ENCODE measurements around the gene TPK1.

The TPK1 gene

GRCh38 chr7:144717720-144718119 is 118.1 kb downstream of the TPK1 start:
- FAIRE-seq: no peak

DNA sequence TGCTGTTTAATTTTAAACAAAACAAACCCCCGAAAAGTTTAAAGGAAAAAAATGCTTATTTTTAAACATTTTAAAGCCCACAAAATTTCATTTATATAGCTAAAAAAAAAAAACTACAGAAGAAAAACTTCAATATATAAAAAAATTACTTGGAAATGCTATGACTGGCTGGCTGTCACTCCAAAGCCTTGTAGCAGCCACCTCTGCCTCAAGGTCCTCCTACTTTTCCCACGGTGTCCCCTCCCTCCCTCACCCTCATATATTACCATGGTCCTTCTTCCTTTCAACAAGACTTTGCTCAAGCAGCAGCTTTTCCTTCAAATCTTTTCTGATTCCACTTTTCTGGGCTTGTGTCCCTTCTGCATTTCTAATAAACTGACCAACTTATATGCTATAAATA is 122.0 kb downstream of the TPK1 start:
- FAIRE-seq: no peak

DNA sequence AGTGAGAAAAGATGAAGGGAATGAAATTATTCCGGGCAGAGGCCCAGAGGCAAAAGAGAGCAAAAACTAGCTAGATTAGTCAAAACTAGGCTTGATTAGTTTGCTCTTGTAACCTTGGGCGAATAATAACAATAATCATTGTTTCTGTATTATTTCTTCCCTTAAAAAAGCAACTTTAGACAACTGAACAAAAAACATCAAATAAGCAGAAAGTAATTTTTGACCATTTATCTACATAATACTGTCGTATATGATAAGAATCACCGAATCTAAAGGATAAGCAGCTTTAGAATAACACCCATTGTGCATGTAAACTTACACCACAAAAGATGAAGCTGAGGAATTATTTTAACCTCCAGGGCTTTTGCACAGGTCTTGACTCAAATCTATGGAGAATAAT is 125.1 kb downstream of the TPK1 start:
- FAIRE-seq: no peak

DNA sequence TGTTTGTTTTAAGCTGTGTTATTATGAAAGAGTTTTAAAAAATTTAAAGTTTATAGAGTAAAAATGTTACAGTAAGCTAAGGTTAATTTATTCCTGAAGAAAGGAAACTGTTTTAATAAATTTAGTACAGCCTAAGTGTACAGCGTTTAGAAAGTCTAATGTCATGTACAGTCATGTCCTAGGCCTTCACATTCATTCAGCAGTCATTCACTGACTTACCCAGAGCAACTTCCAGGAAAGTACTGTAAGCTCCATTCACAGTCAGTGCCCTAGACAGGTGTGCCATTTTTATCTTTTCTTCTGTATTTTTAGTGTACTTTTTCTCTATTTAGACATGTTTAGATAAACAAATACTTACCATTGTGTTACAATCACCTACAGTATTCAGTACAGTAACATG is 126.8 kb downstream of the TPK1 start:
- FAIRE-seq: no peak

GRCh38 chr7:144691240-144691639 is 144.6 kb downstream of the TPK1 start:
- no peak for FAIRE-seq

DNA sequence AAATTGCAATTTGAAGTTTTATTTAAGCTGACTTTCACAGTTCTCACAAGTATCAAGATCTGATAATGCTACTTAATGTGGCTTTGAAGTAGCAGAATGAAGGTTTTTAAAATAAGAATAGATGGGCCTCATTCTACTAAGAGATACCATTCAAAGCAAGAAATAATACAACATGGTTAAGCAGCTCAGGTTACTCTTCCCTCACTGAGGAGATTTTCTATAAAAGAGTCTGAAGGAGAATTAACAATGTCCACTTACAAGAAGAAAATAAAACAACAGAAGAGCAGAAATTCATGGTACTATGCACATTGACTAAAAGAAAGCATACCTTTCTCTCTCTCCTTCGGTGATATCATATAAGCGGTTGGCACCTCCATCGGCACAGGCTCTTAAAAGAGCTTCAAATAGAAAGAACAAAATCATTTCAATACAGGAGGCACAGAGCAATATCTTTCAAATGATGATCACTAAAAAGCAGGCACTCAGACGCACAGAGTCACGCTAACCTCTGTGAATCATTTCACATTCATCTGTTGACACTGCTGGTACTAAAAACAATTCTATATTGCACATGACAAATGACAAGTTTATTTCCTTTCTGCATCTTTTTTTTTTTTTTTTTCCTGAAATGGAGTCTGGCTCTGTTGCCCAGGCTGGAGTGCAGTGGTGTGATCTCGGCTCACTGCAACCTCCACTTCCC is 153.1 kb downstream of the TPK1 start:
- FAIRE-seq: no peak

DNA sequence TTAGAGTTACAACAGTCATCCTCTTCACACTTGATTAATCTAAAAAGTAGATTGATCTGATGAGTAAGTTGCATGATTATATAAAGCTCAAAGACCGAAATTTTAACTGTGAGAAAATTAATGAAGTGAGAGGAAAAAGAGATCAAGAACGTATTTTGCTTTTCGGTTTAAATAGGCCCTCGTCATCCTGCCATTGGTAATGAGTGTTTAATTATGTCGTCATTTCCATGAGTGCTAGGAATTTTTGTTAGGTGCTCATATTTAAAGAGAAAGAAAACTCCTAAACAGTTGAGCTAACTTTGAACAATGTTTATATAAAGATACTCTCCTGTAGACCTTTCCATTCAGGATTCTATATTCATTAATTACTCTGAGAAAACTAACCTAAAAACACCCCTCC is 159.4 kb downstream of the TPK1 start:
- no peak for FAIRE-seq

GRCh38 chr7:144674550-144674949 is 161.3 kb downstream of the TPK1 start:
- no peak for FAIRE-seq

- FAIRE-seq: no peak
Measured at GRCh38 chr7:144672869-144673268, 163.0 kb downstream of the TPK1 start.

DNA sequence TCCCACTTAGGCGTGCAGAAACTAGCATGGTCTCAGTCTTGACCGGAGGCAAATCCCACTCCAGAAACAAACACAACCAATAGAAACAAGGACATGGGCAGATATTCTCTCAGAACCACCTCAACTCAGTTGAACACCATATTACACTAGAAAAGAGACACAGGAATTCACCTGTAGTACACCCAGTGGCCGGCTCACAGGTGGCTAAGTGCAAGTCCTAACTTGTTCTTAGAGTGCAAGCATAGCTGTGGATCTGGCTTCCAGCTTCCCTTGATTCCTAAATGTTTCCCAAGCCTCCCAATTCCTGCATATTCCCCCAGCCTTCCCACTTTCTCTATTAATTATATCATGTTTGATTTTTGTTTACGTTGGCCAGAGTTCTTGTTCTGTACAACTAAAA is 164.4 kb downstream of the TPK1 start:
- no peak for FAIRE-seq

DNA sequence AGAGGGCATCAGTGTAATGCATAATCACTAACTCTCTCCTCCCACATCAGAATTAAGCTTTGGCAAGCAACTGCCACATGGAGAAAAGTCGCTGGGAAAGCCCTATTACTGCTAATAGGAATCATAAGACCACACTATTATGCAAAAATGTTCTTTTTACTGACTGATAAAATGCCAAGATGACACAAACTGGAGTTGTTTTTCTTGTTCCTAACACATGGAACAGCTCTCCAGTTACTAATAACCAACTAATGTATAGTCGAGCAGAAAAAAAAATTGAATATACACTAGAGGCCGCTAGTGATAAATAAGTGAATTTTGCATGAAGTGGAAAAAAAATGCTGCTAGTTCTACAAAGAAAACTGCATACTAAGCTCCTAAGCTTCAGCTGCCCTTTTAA is 165.6 kb downstream of the TPK1 start:
- no peak for FAIRE-seq

- FAIRE-seq: no peak
Measured at GRCh38 chr7:144668503-144668902, 167.3 kb downstream of the TPK1 start.

- FAIRE-seq: peak; percentile 64
Measured at GRCh38 chr7:144665689-144666381, 170.0 kb downstream of the TPK1 start.

- no peak for FAIRE-seq
Measured at GRCh38 chr7:144659211-144659610, 176.6 kb downstream of the TPK1 start.

GRCh38 chr7:144656965-144657517 is 178.8 kb downstream of the TPK1 start:
- peak; percentile 61 for FAIRE-seq

GRCh38 chr7:144653449-144653848 is 182.4 kb downstream of the TPK1 start:
- FAIRE-seq: no peak

GRCh38 chr7:144650439-144650838 is 185.4 kb downstream of the TPK1 start:
- FAIRE-seq: no peak

DNA sequence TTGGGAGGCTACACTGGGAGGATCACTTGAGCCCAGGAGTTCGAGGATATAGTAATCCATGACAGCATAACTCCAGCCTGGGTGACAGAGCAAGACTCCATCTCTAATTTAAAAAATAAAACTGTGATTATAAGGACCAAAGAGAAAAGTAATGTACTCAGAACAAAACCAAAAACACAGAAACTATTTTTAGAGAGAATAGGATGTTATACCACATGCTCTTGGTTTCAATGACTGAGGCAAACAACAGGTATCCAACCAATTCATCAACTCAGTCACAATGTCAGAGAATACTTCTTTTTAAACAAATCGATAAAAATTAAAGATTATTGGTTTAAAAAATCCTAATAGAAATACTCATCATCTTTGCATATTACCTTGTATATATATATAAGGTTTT is 186.7 kb downstream of the TPK1 start:
- FAIRE-seq: no peak

DNA sequence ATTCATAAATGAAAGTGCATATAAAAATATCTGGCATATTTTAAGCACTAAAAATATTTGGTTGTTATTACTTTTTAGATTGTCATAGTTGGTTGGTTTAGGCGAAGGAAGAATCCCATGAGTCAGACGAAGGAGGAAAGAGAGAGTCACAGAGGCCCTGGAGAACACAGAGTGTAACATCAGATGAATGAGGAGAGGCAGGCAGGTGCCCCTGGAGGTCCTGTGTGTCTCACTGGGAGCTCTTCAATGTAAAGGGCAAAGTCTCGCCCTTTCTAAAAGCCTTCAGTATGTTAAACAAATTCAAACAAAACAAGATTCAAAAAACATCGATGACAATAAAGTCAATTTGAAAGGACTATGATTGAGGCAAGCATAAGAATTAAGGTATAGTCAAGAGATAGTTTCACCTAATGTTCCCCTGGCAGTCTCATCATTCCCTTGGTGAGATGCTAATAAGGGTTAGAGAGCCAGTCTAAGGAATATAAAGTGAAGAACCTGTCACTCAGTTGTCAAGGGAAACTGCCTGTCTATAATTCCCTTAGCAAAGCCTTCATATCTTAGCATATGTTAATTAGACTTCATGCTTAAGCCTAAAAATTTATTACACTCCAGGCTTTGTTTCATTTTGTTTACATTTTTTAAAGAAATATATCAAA is 194.3 kb downstream of the TPK1 start:
- FAIRE-seq: no peak

DNA sequence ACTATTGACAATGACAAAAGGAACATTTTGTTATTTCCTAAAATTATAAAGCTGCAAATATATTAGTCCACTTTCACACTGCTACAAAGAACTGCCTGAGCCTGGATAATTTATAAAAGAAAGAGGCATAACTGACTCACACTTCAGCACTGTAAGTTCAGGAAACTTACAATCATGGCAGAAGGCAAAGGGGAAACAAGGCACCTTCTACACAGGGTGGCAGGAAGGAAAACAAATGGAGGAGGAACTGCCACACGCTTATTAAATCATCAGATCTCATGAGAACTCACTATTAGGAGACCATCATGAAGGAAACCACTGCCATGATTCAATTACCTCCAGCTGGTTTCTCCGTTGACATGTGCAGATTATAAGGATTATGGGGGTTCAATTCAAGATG is 203.1 kb downstream of the TPK1 start:
- FAIRE-seq: no peak

DNA sequence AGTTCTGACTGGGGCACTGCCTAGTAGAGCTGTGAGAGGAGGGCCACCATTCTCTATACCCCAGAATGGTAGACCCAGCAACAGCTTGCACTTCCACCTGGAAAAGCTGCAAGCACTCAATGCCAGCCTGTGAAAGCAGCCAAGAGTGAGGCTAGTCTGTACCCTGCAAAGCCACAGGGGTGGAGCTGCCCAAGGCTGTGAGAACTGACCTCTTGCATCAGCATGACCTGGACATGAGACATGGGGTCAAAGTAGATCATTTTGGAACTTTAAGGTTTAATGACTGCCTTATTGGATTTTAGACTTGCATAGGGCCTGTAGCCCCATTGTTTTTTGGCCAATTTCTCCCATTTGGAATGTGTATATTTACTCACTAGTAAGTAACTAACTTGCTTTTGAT is 206.3 kb downstream of the TPK1 start:
- no peak for FAIRE-seq

DNA sequence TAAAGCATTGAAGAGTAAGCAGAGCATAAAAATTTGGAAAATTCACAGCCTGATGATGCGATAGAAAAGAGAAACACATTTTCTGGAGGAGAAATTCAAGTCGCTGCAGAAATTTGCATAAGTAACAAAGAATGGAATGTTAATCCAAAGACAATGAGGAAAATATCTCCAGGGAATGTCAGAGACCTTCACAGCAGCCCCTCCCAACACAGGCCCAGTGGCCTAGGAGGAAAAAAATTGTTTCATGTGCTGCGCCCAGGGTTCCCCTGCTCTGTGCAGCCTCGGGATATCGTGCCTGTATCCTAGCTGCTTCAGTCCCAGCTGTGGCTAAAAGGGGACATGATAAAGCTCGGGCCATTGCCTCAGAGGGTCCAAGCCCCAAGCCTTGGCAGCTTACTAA is 206.8 kb downstream of the TPK1 start:
- FAIRE-seq: no peak

- no peak for FAIRE-seq
Measured at GRCh38 chr7:144628176-144628575, 207.7 kb downstream of the TPK1 start.

GRCh38 chr7:144622745-144623144 is 213.1 kb downstream of the TPK1 start:
- FAIRE-seq: peak; percentile 98
